RKO (cell line): Measurements from ENCODE around the gene DDAH1.

Experiments
- DNase-seq: peaks from one replicate; pipeline ENCODE4 v3.0.0-alpha.2; 2016; ENCODE audit warnings: low spot score

DDAH1 gene

DNA sequence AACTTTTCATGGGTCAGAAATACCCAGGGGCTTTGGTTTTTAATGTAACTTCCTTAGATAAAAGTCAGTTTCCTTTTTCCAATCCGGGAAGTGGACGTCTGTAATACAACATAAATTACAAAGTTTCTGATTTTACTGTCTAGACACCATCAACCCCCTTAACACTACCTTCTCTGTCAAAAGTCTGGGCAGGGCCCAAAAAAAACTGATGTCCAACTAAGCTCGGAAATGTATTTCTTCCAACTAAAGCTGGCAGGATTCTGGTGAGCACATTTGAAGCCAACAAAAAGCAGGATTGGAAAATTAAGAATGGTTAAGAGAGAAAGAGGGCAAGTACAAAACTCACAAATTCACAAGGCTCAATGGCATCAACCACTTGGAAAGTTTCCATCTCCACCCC is 24.3 kb downstream of the DDAH1 start:
- DNase-seq, result no peak

DNA sequence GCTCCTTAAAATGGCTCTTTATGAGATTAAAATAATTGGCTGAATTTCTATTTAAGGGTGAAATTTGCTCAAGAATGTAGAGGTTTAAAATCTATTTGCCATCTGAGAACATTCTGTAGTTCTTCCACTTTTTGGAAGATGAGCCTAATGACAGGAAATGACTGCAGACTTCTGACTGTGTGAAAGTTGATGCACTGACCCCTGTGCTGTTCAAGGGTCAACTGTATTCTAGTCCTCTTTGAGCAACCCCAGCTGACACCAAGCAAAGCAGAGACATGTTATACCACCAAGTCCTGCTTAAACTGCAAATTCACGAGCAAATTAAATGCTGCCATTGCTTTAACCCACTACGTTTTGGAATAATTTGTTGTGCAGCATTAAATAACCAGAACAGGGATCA is 26.6 kb downstream of the DDAH1 start:
- DNase-seq, result no peak

DNA sequence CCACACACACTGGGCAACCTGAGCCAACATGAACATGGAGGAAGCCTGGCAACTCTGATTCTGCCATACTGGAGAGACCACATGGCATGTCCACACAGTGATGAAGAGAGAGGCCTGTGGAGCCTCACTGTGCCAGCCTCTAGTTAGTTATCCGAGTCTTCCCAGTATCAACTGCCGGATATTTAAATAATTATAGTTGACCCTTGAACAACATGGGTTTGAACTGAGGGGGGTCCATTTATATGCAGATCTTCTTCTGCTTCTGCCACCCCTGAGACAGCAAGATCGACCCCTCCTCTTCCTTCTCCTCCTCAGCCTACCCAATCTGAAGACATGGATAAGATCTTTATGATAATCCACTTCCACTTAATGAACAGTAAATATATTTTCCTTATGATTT is 27.8 kb downstream of the DDAH1 start:
- no peak for DNase-seq

DNA sequence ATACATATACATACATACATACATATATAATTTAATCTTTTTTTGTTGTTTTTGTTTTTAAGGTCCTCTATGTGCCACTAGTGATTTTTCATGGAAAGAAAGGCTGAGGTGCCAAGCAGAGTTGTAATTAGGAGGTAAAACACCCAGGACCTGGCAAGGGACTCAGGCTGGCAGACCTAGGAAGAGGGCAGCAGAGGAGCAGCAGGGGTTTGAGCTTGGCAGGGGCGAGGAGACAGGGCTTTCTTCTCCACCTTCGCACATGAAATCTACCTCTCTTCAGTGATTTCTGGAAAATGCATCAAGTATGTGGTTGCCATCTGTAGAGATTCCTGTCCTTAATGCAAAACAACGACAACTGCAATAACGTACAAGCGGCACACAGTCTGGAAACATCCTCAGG is 31.9 kb downstream of the DDAH1 start:
- no peak for DNase-seq

DNA sequence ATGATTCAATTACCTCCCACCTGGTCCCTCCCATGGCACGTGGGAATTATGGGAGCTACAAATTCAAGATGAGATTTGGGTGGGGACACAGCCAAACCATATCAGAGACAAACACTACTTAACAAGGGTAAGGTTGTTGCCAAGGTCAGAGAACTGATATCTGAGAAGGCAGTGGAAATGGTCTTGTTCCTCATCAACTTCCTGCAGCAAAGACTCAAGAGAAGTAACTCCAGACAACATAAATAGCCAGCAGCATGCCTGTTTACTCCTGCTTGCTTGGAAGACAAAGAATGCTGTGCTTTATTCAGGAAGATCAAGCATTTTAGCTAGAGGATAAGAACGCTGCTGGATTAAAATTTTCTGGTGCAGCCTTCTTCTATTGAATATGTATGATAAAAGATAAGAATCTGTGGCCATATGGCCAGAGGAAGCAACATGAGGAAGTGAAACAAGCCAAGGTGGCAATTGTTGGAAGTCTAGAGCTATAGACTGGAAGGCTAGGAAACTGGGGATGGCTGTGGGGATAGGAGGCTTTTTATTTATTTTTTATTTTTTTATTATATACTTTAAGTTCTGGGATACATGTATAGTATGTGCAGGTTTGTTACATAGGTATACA is 36.4 kb downstream of the DDAH1 start:
- no peak for DNase-seq

DNA sequence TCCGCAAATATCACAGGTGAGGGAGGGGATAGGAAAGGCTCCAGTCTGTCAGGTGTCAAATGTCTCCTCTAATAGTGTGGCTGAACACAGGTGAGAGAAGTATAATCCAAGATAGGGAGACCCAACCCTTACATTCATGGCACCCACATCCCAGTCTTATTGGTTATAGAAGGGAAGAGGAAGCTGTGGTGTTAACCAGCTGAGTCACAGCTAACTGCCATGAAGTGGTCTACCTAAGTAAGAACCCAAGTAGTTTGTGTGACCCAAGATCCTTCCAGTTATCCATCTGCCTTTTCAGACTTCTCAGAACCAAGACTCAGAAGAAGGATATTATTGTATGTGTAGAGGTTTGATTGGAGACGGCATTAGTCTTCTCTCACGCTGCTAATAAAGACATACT is 37.1 kb downstream of the DDAH1 start:
- no peak for DNase-seq

DNA sequence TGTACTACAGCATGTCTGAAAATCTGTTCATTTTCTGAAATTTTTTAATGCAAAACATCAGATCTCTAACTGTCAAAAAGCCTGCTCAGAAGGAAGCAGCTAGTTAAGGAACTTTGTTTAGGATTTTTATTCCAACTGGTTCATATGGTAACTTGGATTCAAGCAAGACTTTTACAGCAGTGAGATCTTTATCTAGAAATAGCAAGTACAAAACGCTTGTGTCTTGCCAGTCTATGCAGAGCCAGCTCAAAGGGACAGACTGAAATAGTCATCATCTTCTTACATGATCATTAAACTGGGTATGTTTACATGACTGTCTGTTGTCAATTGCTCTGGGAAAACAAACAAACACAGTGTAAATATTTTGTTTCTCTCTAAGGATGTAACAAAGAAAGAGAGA is 37.6 kb downstream of the DDAH1 start:
- DNase-seq, result no peak

DNA sequence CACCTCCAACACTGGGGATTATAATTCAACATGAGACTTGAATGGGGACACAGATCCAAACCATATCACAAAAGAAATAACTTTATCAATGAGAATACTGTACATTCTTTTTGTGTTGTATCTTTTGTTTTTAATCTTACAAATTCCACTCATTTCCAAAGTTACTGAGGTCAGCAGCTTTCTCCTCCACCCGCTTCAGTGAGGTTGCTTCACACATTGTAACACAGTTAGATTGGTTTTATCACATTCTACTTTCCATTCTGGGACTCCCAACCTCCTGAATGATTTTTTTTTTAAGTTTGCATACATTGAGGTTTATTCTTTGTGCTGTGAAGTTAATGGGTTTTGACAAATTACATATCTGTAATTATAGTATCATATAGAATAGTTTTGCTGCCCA is 43.8 kb downstream of the DDAH1 start:
- DNase-seq, result no peak

DNA sequence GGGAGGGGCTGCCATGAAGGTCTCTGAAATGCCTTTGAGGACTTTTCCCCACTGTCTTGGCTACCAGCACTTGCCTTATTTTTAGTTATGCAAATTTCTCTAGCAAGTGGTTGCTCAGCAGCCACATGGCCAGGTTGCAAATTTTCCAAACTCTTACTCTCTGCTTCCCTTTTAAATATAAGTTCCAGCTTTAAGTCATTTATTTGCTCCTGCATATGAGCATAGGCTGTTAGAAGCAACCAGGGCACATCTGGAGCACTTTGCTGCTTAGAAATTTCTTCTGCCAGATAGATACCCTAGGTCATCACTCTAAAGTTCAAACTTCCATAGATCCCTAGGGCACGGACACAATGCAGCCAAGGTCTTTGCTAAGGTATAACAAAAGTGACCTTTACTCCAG is 44.8 kb downstream of the DDAH1 start:
- no peak for DNase-seq

DNA sequence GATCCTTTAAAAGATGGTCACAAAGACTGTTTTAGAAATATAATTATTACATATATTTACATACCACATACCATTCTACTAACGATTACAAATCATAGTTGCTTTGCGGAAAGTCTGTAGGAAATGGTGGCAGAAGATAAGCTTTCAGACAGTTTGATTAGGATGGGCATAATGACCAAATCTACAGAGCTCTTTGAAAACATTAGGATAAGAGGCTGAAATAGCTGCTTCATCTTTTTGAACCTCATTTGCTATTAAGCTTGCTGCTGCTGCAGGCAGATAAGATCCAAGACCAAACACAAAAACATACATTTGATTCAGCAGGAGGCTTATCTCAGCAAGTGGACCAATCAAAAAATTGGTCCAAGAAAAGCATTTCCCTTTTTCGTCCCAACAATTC is 47.1 kb downstream of the DDAH1 start:
- no peak for DNase-seq

DNA sequence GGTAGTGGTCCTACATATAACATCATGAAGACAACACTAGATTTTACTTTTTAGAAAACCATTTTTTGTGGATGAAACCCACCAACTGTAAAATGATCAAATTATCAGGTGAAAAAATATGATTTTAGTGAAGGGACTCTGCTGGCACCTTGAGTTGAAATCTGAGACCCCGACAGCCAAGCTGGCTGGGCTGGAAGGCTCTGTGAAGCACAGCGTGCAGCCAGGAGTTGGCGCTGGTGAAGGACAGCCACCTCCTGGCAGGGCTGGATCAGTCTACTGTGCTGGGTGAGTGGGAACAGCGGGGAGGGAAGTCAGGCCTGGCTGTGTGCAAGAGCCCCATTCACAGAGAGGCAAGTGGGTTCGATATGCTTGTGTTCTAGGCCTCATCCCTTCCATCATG is 47.9 kb downstream of the DDAH1 start:
- no peak for DNase-seq

DNA sequence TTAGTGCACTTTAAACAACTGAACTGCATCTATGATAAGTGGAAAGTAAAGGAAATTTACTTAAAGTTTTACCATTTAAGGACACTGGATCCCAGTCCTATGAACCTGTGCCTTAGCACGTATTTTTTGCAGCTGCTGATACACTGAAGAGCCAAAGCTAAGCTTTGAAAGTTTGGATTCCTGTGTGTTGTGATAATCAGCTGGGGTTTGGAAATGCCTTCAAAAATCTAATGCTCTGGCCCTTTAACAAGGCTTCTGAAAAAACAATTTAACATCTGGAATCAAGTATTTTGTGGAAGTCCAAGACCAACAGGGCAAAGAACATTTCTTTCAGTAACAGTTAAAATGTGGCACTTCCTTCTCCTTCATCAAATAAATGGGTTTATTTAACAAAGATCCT is 51.8 kb downstream of the DDAH1 start:
- DNase-seq, result no peak

DNA sequence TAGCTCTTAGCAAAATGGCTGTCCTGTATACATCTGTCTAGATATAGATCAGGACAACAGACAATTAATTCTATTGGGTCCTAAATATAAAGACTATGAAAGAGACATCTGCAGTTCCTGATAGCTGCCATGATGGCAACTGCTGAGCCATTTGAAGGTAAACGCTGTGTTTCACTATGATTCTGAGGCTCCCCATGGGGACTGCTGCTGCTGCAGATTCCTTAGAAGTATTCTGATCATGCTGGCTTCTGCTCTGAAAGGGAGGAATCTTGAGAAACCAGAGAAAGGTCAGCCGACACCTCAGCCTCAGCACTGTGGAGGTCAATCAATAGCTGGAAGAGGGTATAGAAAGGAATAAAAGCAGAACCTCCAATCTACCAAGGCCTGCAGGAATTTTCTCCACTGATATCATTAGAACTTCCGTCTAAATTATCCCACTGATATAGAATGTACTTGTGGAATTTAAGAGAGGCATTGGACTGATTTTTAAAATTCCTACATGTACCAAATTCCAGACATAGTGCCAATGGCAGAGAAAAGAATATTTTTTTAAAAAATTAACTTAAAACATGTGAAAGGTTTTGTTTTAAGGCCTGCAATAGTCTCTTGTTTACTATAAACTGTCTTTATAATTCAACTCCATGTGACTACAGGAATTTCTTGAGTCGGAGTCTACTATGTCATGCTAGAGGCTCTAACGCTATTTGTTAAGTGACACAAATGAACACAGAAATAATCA is 53.2 kb downstream of the DDAH1 start:
- no peak for DNase-seq

DNA sequence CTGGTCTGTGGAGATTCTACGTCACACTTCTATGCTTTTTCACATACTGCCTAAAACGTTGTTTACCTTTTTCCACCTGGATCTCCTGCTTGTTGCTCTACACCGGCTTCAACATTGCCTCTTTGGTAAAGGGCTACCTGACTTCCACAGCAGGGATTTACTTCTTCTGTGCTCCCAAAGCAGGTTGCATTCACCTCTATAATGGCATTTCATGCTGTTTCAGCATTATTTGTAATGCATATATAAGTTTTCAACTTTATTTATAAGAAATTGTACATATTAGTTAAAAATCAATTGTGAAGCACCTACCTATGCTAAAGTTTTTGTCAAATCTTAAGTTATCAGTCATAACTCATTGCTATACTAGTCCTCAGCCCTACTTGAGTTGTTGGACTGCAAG is 55.4 kb downstream of the DDAH1 start:
- no peak for DNase-seq

DNA sequence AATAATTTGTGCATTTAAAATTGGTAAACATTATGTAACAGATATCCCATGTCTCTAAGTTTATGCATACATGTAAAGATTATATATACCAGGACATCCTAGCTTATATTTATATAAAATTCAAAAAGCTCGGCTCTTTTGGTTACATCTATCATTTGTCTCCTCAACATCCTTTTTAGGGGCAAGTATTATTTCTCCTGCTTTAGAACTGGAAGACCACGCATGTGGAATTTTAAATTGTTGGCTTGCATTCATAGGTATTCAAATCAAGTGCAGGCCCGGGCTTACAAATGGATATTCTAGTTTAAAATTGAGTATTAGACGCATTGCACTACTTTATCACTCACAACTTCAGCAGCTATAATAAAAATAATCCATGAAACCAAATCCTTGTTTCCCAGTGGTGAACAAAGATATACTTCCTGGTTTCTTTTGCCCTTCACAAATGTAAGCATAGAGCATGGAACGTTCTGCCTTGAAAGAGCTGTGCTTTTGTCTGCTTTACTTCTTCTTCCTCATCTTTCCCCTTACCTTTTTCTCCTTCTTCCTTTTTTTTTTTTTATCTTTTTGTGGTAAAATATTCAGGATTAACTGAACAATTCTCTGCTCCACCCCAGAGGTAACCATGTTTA is 57.1 kb downstream of the DDAH1 start:
- DNase-seq, result no peak

DNA sequence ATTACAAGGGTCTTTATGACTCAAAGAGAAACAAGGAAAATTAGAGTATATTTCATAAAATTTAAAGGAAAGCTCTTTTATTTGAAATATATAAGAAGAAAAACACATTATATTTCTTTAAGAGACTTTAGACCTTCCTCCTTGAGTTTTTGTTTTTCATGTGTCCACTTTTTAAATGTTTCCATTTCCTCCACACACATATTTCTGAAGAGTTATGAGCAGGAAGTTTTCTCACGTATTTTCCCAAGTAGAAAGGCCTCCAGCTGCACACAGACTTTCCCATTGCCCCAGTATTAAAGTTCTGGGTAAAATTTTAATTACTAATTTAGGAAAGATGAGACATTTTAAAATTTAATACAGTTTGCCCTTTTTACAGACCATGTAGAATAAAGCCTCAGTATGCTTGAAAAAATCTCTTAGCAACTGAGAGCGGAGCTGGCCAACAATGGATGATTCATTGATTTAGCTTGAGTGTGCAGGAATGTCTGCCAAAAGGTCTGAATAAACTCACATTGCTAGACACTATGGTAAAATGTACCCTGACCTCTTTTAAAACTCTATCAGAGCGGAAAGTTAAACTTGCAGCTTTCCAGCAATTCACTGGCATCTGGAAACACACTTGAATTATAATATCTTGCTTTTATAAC is 57.9 kb downstream of the DDAH1 start:
- DNase-seq, result peak; percentile 74

DNA sequence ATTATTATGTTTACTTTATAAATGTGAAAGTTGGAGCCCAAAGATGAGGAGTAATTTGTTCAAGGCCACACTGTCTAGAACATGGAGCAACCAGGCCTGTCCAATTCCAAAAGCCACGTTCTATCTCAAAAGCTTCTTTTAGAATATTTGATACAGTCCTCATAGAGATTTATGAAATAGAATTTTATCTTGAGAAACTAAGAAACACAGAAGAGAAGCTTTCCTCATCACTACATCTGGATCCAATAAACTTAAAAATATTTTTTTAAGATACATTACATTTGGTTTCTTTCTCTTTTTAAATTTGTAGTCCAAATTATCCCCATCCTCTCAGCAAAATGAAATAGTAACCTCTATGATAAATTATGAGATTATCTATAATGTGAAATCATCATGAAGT is 58.9 kb downstream of the DDAH1 start:
- DNase-seq, result no peak

DNA sequence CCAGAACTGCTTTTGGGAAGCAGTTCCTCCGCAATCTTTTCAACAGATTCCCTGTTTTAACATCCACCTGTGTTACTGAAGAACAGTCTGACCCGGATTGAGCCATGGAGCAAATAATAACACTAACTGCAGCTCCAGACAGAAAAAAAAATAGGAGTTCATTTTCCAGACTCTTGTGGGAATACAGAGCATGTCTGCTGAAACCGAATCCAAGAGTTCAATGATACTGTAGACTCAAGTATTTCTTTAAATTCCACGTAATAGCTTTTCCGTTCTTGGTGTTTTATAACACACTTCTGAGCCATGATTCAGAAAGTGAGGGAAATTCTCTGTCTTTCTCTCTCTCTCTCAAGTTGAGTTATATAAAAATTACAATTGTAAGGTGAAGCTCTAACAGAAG is 60.6 kb downstream of the DDAH1 start:
- no peak for DNase-seq

DNA sequence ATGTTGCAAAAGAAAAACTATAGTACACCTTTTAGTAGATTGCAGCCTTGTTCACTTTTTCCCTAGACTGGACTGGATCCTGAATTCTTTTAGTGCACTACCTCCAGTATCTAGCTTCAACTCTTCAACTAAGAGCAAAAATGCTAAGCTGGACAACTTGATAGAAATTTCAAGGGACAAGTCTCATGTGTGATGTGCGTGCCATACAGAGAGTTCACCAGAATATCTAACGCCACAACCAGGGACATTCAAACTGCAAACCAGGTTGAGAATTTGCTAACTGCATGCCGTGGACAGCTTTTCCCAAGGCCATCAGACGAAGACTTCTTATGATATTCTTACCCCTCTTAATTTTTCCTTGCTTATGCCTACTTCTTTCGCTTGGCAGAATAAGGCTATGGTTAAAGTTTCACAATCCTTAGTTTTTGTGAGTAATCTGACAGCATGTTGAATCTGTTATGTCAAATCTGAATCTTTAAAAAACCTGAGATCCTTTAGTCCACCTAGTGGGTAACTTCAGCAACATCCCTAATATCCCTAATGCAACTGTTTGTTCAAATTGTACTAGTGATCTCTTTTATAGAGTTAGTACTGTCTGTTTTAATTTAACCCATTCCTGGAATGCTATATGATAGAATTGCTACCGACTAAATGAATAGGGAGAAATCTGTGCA is 66.4 kb downstream of the DDAH1 start:
- DNase-seq, result peak; percentile 69

DNA sequence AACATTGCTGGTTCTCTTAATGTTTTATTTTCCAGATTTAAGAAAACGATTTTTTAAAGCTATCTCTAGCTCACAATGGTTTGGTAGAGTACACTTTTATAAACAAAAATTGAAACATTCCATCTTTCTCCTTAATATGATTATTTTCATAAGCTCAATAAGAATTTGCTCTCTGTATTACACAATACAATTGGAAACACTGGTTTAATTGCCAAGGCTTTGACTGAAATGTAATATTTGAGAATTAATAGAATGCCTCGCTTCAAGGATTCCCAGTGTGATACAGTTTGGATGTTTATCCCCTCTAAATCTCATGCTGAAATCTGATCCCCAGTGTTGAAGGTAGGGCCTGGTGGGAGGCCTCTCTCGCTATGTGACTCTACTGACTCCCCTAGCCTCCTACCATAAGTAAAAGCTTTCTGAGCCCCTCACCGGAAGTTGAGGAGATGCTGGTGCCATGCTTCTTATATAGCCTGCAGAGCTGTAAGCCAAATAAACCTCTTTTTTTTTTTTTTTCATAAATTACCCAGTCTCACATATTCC is 67.4 kb downstream of the DDAH1 start:
- DNase-seq, result no peak

DNA sequence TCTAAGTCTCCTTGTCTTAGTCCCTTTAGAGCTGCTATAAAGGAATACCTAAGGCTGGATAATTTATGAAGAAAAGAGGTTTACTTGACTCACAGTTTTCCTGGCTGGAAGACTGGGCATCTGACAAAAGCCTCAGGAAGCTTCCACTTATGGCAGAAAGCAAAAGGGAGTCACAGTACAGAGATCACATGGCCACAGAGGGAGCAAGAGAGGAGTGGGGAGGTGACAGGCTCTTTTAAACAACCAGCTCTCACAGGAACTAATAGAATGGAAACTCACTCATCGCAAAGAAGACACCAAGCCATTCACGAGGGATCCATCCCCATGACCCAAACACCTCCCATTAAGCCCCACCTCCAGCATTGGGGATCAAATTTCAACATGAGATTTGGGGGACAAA is 68.8 kb downstream of the DDAH1 start:
- DNase-seq, result peak; percentile 20

DNA sequence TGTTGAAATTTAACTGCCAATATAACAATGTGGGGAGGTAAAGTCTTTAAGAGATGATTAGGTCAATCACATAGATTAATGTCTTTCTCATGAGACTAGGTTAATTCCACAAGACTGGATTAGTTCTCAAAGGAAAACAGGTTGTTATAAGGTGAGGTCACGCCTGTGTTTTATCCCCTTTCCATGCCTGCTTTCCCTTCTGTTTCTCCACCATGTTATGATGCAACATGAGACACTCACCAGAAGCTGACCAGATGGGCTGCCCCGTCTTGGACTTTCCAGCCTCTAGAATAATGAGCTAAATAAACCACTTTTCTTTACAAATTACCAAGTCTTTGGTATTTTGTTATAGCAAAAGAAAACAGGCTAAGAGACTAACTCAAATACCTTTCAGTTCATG is 70.8 kb downstream of the DDAH1 start:
- no peak for DNase-seq
